Upper lobe of right lung (tissue), 1 donor: ENCODE data around the gene ZNF500. TPM values are rescaled to one million over a fixed set of nuclear protein-coding genes. Genes with fewer than 3 reads are reported as not detected.
A peak's percentile ranks its signal among the peaks of the same experiment; 100 is the strongest.

Source experiments
- ATAC-seq: fragments of 200-7000 bp; cut with Tn5 transposase; one replicate; pipeline ENCODE4 v1.9.1; 2020; ENCODE audit warnings: mild to moderate bottlenecking, moderate library complexity
- DNase-seq: peaks from one replicate; pipeline ENCODE4 v3.0.0-alpha.2; 2020
- H3K27ac ChIP-seq: fragments of 200-600 bp; one replicate; pipeline ENCODE4 v1.8.0; 2022
- H3K27me3 ChIP-seq: fragments of 200-600 bp; one replicate; pipeline ENCODE4 v1.8.0; 2022; ENCODE audit warnings: mild to moderate bottlenecking
- H3K36me3 ChIP-seq: fragments of 200-600 bp; one replicate; pipeline ENCODE4 v1.8.0; 2022
- H3K4me1 ChIP-seq: fragments of 200-600 bp; one replicate; pipeline ENCODE4 v1.8.0; 2022
- H3K4me3 ChIP-seq: fragments of 200-600 bp; one replicate; pipeline ENCODE4 v1.8.0; 2022; ENCODE audit warnings: mild to moderate bottlenecking
- H3K9me3 ChIP-seq: fragments of 200-600 bp; one replicate; pipeline ENCODE4 v1.8.0; 2022
- CTCF ChIP-seq: fragments of 200-600 bp; IDR thresholded peaks from one replicate; pipeline ENCODE4 v1.8.0; 2022; ENCODE audit warnings: antibody characterized with exemption
- intact Hi-C: fragments of 100-400 bp; cut with DNase I; formaldehyde crosslinking; loops from one replicate; pipeline ENCODE4 v1.11.0; 2022
- total RNA-seq: library from RNA; stranded (reverse); fragmentation: NEBNext Ultra II Directional; extraction: Animal tissue kit (Norgen Biotek cat#: 25700); gene quantifications from one replicate; pipeline ENCODE4 v1.2.1, GENCODE V29; 2021
- donor health status: DM: no; HTN: yes; CAD: no; lungs with severe emphysema.

Gene ZNF500
- total RNA-seq, 1 donor from 2014 or later, result 15.7 TPM

GRCh38 chr16:4795181-4795827, 28.3 kb upstream of the ZNF500 start, which contains the start of gene SMIM22:
SMIM22 (plus strand) TSS chr16:4795369; CDS start chr16:4795735, 366 bp downstream.
- Histone ChIP-seq H3K27me3 (no peaks in the 10 kb centered on the region), H3K4me1 (no peaks in the 10 kb centered on the region), H3K4me3 (peak within 1 kb of the TSS; percentile 21), H3K36me3 (peaks cover 9% of the 10 kb centered on the region), H3K27ac (no peak within 1 kb of the TSS), H3K9me3 (no peaks in the 10 kb centered on the region)
- intact Hi-C loops, result no loop called here
- TF ChIP-seq CTCF, result no peak
- peak; percentile 80 for ATAC-seq
- DNase-seq, result peak; percentile 86

- Histone ChIP-seq H3K27ac (no peak overlapping the region), H3K9me3 (no peaks in the 10 kb centered on the region), H3K4me3 (no peak overlapping the region), H3K27me3 (no peaks in the 10 kb centered on the region), H3K4me1 (no peaks in the 10 kb centered on the region), H3K36me3 (peaks cover 6% of the 10 kb centered on the region)
- DNase-seq (no peak), ATAC-seq (no peak)
- no peak for TF ChIP-seq CTCF
- intact Hi-C loops, result no loop called here
Observed at GRCh38 chr16:4792951-4793513, 26.1 kb upstream of the ZNF500 start.

GRCh38 chr16:4790871-4791270, 23.9 kb upstream of the ZNF500 start:
- H3K4me1 ChIP-seq, result no peaks in the 10 kb centered on the region
- ATAC-seq (no peak), DNase-seq (no peak)
- intact Hi-C loops, result no loop called here
- H3K36me3 ChIP-seq, result no peaks in the 10 kb centered on the region
- TF ChIP-seq CTCF, result no peak
- H3K27me3 ChIP-seq, result no peaks in the 10 kb centered on the region
- no peaks in the 10 kb centered on the region for H3K9me3 ChIP-seq
- H3K27ac ChIP-seq, result no peak overlapping the region
- no peak overlapping the region for H3K4me3 ChIP-seq

- H3K4me1 ChIP-seq, result no peaks in the 10 kb centered on the region
- H3K27me3 ChIP-seq, result no peaks in the 10 kb centered on the region
- no peak overlapping the region for H3K27ac ChIP-seq
- H3K4me3 ChIP-seq, result no peak overlapping the region
- no peak for TF ChIP-seq CTCF
- intact Hi-C loops, result no loop called here
- no peaks in the 10 kb centered on the region for H3K9me3 ChIP-seq
- DNase-seq (no peak), ATAC-seq (no peak)
- no peaks in the 10 kb centered on the region for H3K36me3 ChIP-seq
Observed at GRCh38 chr16:4790261-4790660, 23.3 kb upstream of the ZNF500 start.

- TF ChIP-seq CTCF, result no peak
- H3K4me3 ChIP-seq, result no peak overlapping the region
- H3K36me3 ChIP-seq, result no peaks in the 10 kb centered on the region
- ATAC-seq (no peak), DNase-seq (no peak)
- no peaks in the 10 kb centered on the region for H3K27me3 ChIP-seq
- intact Hi-C loops, result no loop called here
- no peaks in the 10 kb centered on the region for H3K9me3 ChIP-seq
- no peaks in the 10 kb centered on the region for H3K4me1 ChIP-seq
- H3K27ac ChIP-seq, result no peak overlapping the region
Observed at GRCh38 chr16:4788910-4789309, 21.9 kb upstream of the ZNF500 start.
